GM12872 (cell line): ENCODE data around the gene SARDH.

Source experiments
- CTCF ChIP-seq: IDR thresholded peaks from 3 replicates; pipeline ENCODE4 v1.5.1; 2011; ENCODE audit warnings: low read depth, mild to moderate bottlenecking, low read length, moderate library complexity; ENCODE audit not compliant: insufficient read depth

Gene SARDH

GRCh38 chr9:133782157-133783130 is 44.3 kb upstream of the SARDH start:
- TF ChIP-seq CTCF, result peak; percentile 85

GRCh38 chr9:133781828-133782135 is 43.6 kb upstream of the SARDH start:
- TF ChIP-seq CTCF, result no peak

GRCh38 chr9:133780962-133781827 is 43.0 kb upstream of the SARDH start:
- no peak for TF ChIP-seq CTCF

GRCh38 chr9:133780404-133780945 is 42.3 kb upstream of the SARDH start:
- TF ChIP-seq CTCF, result no peak

GRCh38 chr9:133779516-133780403 is 41.6 kb upstream of the SARDH start:
- no peak for TF ChIP-seq CTCF

- TF ChIP-seq CTCF, result no peak
Observed at GRCh38 chr9:133779081-133779480, 40.9 kb upstream of the SARDH start.
